K562 (cell line): ENCODE results near the gene USP2. TPM values are rescaled to one million over a fixed set of nuclear protein-coding genes. Genes with fewer than 3 reads are reported as not detected.
A peak's percentile ranks its signal among the peaks of the same experiment; 100 is the strongest.

Experiments used
- CEBPB ChIP-seq: fragments of 450-650 bp; IDR thresholded peaks from 2 replicates; pipeline ENCODE4 v1.6.1; 2016; ENCODE audit warnings: missing genetic modification characterization, missing compliant biosample characterization
- CEBPG ChIP-seq, 3 experiments: fragments of 200-800 bp in 1 of 3; sonication (Bioruptor generic) in 1 of 3; sonication (generic) in 1 of 3; formaldehyde crosslinking in 1 of 3; IDR thresholded peaks in 2 of 3; conservative IDR thresholded peaks in 1 of 3; 2 replicates each; pipeline versions ENCODE4 v1.6.1 to v1.8.0; 2016 to 2022; ENCODE audit warnings: missing compliant biosample characterization in 2 of 3, missing genetic modification characterization in 2 of 3, mild to moderate bottlenecking in 1 of 3, missing genetic modification reagents in 1 of 3
- CHCHD3 ChIP-seq: fragments of 250-450 bp; sonication (Bioruptor Pico); IDR thresholded peaks from 2 replicates; pipeline ENCODE4 v2.1.2; 2022; ENCODE audit warnings: mild to moderate bottlenecking
- CREB1 ChIP-seq, 2 experiments: sonication (generic) in 1 of 2; formaldehyde crosslinking in 1 of 2; IDR thresholded peaks; 2 replicates each; pipeline versions ENCODE4 v1.6.1 to v1.8.0; 2012 to 2022; ENCODE audit warnings: inconsistent platforms in 1 of 2, mild to moderate bottlenecking in 1 of 2, missing genetic modification reagents in 1 of 2, moderate library complexity in 1 of 2
- CREM ChIP-seq: IDR thresholded peaks from 2 replicates; pipeline ENCODE4 v1.6.1; 2014; ENCODE audit warnings: antibody characterized with exemption, low read depth
- HOXB6 ChIP-seq: fragments of 250-450 bp; sonication (Bioruptor Pico); IDR thresholded peaks from 2 replicates; pipeline ENCODE4 v1.5.1; 2022; ENCODE audit warnings: mild to moderate bottlenecking, borderline replicate concordance
- NFIC ChIP-seq: fragments of 450-650 bp; IDR thresholded peaks from 2 replicates; pipeline ENCODE4 v1.6.1; 2017; ENCODE audit warnings: mild to moderate bottlenecking, inconsistent platforms
- NR2F6 ChIP-seq: fragments of 450-650 bp; formaldehyde crosslinking; IDR thresholded peaks from 2 replicates; pipeline ENCODE4 v1.4.0; 2020; ENCODE audit warnings: mild to moderate bottlenecking
- NRF1 ChIP-seq, 2 experiments: fragments of 450-650 bp; IDR thresholded peaks in 1 of 2; conservative IDR thresholded peaks in 1 of 2; 2 replicates each; pipeline ENCODE4 v1.6.1; 2014; ENCODE audit warnings: mild to moderate bottlenecking in 2 of 2
- PCBP1 ChIP-seq: fragments of 200-400 bp; formaldehyde crosslinking; IDR thresholded peaks from 2 replicates; pipeline ENCODE4 v1.6.1; 2018; ENCODE audit warnings: mild to moderate bottlenecking, low read depth, low read length; ENCODE audit not compliant: poor library complexity, severe bottlenecking
- SIX5 ChIP-seq, 2 experiments: IDR thresholded peaks; 2 replicates each; pipeline ENCODE4 v1.6.1; 2011; ENCODE audit warnings: low read length in 2 of 2, borderline replicate concordance in 1 of 2, low read depth in 1 of 2, mild to moderate bottlenecking in 1 of 2, moderate library complexity in 1 of 2; ENCODE audit not compliant: insufficient read depth in 1 of 2
- SMARCB1 ChIP-seq: IDR thresholded peaks from 2 replicates; pipeline ENCODE4 v1.6.1; 2011; ENCODE audit warnings: improper control_type of control experiment, low read depth; ENCODE audit not compliant: insufficient read length
- SMARCE1 ChIP-seq: fragments of 450-650 bp; IDR thresholded peaks from 2 replicates; pipeline ENCODE4 v1.7.1; 2016; ENCODE audit warnings: mild to moderate bottlenecking
- ZBTB11 ChIP-seq, 3 experiments: fragments of 200-800 bp in 1 of 3; fragments of 250-450 bp in 1 of 3; fragments of 450-650 bp in 1 of 3; sonication (Bioruptor Pico) in 1 of 3; sonication (Bioruptor generic) in 1 of 3; formaldehyde crosslinking in 1 of 3; IDR thresholded peaks; 2 replicates each; pipeline versions ENCODE4 v1.6.1 to v1.8.0; 2016 to 2022; ENCODE audit warnings: mild to moderate bottlenecking in 2 of 3, missing genetic modification characterization in 2 of 3, missing compliant biosample characterization in 1 of 3, moderate library complexity in 1 of 3
- ZBTB17 ChIP-seq: fragments of 450-650 bp; formaldehyde crosslinking; IDR thresholded peaks from 2 replicates; pipeline ENCODE4 v1.4.0; 2020; ENCODE audit warnings: mild to moderate bottlenecking
- ZFX ChIP-seq: sonication (generic); formaldehyde crosslinking; IDR thresholded peaks from 2 replicates; pipeline ENCODE4 v1.8.0; 2022; ENCODE audit warnings: mild to moderate bottlenecking, missing genetic modification reagents, moderate library complexity
- ZNF175 ChIP-seq: fragments of 200-800 bp; sonication (Bioruptor generic); IDR thresholded peaks from 2 replicates; pipeline ENCODE4 v1.6.1; 2016; ENCODE audit warnings: low read depth, mild to moderate bottlenecking, missing genetic modification characterization, missing compliant biosample characterization
- ZNF551 ChIP-seq: fragments of 250-450 bp; sonication (Bioruptor Pico); IDR thresholded peaks from 2 replicates; pipeline ENCODE4 v1.5.0; 2021; ENCODE audit warnings: mild to moderate bottlenecking, moderate library complexity
- ZNF592 ChIP-seq: fragments of 450-650 bp; IDR thresholded peaks from 2 replicates; pipeline ENCODE4 v1.6.1; 2017; ENCODE audit warnings: antibody characterized with exemption, mild to moderate bottlenecking
- polyA plus RNA-seq, 8 experiments: library from polyadenylated mRNA; depleted of rRNA in 4 of 8; stranded (reverse) in 5 of 8; unstranded in 3 of 8; fragments of >200 nt; fragmentation: Nextera tagmentation in 2 of 8; fragmentation: Illumina TruSeq in 1 of 8; extraction: Ambion mirVana in 2 of 8; extraction: Trizol in 1 of 8; gene quantifications; 2 replicates each; pipeline versions ENCODE4 v1.2.1 to v1.2.3, GENCODE V29; 2011 to 2014; ENCODE audit warnings: inconsistent platforms in 1 of 8, missing spikeins in 1 of 8
- total RNA-seq, 7 experiments: library from RNA; depleted of rRNA in 6 of 7; stranded (reverse); fragments of >200 nt in 6 of 7; fragmentation: Illumina TruSeq in 2 of 7; extraction: Trizol in 2 of 7; gene quantifications; 2 replicates each; pipeline versions ENCODE4 v1.2.1 to v1.2.3, GENCODE V29; 2011 to 2021; ENCODE audit warnings: low replicate concordance in 1 of 7

USP2 gene
- total and polyA plus RNA-seq, 9 of the 15 experiments (the other 6 are each of a cell fraction or from before 2014, with no cell fraction given), result 2.8 to 16.9 (median 3.9) TPM

- TF ChIP-seq ZBTB11 (CRISPR knock-in tag; IDR thresholded peaks at IDR 0.05) (0 out of 6 replicates have a peak, but pooled peaks of 1 of the 3 experiments have one; percentile 4), ZNF551 (CRISPR knock-in tag) (no peak), PCBP1 (no peak), ZNF592 (peak; percentile 24), SIX5 (IDR thresholded peaks at IDR 0.05; ENCODE audit: borderline replicate concordance in 1 of 2, insufficient read depth in 1 of 2, low read depth in 1 of 2, low read length in 2 of 2) (no peak), CREM (no peak), NRF1 (conservative IDR thresholded peaks at IDR 0.05 in 1 of 2, IDR thresholded peaks at IDR 0.05 in 1 of 2) (no peak), SMARCB1 (no peak), NFIC (no peak), NR2F6 (CRISPR knock-in tag) (no peak), CEBPG (CRISPR knock-in tag; IDR thresholded peaks at IDR 0.05) (peak; percentile 60; the same call in 1 of the 2 replicates), CEBPG (tag; conservative IDR thresholded peaks at IDR 0.05 in 1 of 2, IDR thresholded peaks at IDR 0.05 in 1 of 2) (no peak), SMARCE1 (no peak), ZFX (CRISPR knock-in tag) (peak; percentile 69), CHCHD3 (no peak), ZBTB17 (CRISPR knock-in tag) (peak; percentile 51; the same call in 1 of the 2 replicates), ZNF175 (CRISPR knock-in tag) (peak; percentile 14; the same call in 1 of the 2 replicates), CEBPB (tag) (peak; percentile 91), CREB1 (IDR thresholded peaks at IDR 0.05) (no peak), CREB1 (CRISPR knock-in tag; IDR thresholded peaks at IDR 0.05) (no peak), HOXB6 (no peak)
Measured at GRCh38 chr11:119317592-119318239, 63.8 kb downstream of the USP2 start (continued).
